Esophagus muscularis mucosa (tissue), 3 donors: ENCODE measurements around the gene KRTAP10-11.

Source experiments
- CTCF ChIP-seq, 3 experiments: fragments of 200-600 bp in 2 of 3; fragments of 450-650 bp in 1 of 3; sonication (generic) in 2 of 3; IDR thresholded peaks; one replicate each; pipeline ENCODE4 v1.5.1; 2017 to 2019; ENCODE audit warnings: antibody characterized with exemption in 3 of 3, mild to moderate bottlenecking in 2 of 3, moderate library complexity in 1 of 3
- POLR2AphosphoS5 ChIP-seq, 2 donors: sonication (generic); formaldehyde crosslinking; IDR thresholded peaks; one replicate each; pipeline ENCODE4 v1.6.1; 2017; ENCODE audit warnings: antibody characterized with exemption in 2 of 2

- no peak for TF ChIP-seq CTCF (IDR thresholded peaks at IDR 0.05)
- TF ChIP-seq POLR2AphosphoS5 (IDR thresholded peaks at IDR 0.05): no peak
Observed at GRCh38 chr21:44636209-44637017, 9.8 kb upstream of the KRTAP10-11 start.
